ENCODE measurements around the gene DVL1. TPM values are rescaled to one million over a fixed set of nuclear protein-coding genes. Genes with fewer than 3 reads are reported as not detected.

DVL1 gene
- total and polyA plus RNA-seq, 2 experiments from 2014 or later: 8.6 to 113 TPM

DNA sequence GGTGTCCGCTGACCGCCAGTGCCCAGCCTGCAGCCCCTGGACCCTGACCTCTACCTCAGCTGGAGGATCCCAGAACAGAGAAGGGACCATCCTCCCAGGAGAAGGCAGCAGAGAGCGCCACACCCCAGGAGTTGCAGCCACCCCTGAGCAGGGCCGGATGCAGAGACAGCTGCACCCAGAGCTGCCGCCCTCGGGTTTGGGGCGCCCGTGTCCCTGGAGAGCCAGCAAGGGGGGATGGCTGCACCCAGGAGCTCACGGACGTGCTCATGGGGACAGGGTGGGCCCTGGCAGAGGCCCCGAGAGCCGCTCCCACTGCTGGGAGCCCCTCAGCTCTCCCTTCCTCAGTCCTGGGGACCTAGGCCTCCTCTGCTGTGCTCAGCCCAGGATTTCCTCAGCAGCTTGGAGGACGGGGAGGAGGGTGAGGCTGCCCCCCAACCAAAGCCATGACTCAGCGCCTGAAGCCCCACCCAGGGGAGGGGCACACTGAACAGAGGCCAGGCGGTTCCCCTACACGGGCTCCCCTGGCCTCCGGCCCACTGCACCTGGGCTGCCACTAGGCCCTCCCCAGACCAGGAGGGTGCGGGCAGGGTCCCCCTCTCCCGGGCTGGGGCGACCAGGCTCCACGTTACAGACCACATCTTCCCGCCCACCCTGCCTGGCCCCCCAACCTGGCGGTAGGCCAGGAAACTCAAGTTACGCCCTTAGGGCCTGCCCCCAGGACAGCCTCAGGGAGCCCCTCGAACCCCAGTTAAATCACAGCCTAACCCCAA, 43.7 kb downstream of the DVL1 start:
- Histone ChIP-seq H3F3A (ENCODE audit: insufficient read depth) (no peaks in the 10 kb centered on the region), H3K4me3 (peak overlapping the region; percentile 99), H3K27me3 (replicated peaks; ENCODE audit: insufficient read depth) (no peaks in the 10 kb centered on the region), H3K9me2 (ENCODE audit: insufficient read depth) (no peaks in the 10 kb centered on the region), H4K20me1 (ENCODE audit: insufficient read depth) (no peaks in the 10 kb centered on the region), H3K36me3 (ENCODE audit: low read depth) (peaks cover 4% of the 10 kb centered on the region; the same call in 1 of the 2 replicates), H2AFZ (no peak overlapping the region), H3K79me2 (ENCODE audit: insufficient read depth) (peaks cover 62% of the 10 kb centered on the region), H3K4me1 (ENCODE audit: insufficient read depth) (peaks cover 22% of the 10 kb centered on the region), H3K4me2 (ENCODE audit: unreplicated experiment) (peak overlapping the region; percentile 85), H3K9ac (peak overlapping the region; percentile 97), H3K27ac (peak overlapping the region; percentile 79), H3K9me3 (ENCODE audit: low read depth) (no peaks in the 10 kb centered on the region)
- in situ Hi-C loops (cut with MboI): no loop called here
- 13 to 20% methylated on average over 16 to 23 of the region's 25 CpGs for WGBS, 2 experiments (ENCODE audit: low coverage in 1 of 2, low lambda C conversion rate in 2 of 2, missing lambda C conversion rate in 2 of 2)
- peak; percentile 86 for DNase-seq
- no peak for TF ChIP-seq EZH2phosphoT487 (IDR thresholded peaks at IDR 0.05; ENCODE audit: insufficient read depth, low read depth)
- no peak for TF ChIP-seq EZH2 (IDR thresholded peaks at IDR 0.05; ENCODE audit: insufficient read depth, poor library complexity, severe bottlenecking)

DNA sequence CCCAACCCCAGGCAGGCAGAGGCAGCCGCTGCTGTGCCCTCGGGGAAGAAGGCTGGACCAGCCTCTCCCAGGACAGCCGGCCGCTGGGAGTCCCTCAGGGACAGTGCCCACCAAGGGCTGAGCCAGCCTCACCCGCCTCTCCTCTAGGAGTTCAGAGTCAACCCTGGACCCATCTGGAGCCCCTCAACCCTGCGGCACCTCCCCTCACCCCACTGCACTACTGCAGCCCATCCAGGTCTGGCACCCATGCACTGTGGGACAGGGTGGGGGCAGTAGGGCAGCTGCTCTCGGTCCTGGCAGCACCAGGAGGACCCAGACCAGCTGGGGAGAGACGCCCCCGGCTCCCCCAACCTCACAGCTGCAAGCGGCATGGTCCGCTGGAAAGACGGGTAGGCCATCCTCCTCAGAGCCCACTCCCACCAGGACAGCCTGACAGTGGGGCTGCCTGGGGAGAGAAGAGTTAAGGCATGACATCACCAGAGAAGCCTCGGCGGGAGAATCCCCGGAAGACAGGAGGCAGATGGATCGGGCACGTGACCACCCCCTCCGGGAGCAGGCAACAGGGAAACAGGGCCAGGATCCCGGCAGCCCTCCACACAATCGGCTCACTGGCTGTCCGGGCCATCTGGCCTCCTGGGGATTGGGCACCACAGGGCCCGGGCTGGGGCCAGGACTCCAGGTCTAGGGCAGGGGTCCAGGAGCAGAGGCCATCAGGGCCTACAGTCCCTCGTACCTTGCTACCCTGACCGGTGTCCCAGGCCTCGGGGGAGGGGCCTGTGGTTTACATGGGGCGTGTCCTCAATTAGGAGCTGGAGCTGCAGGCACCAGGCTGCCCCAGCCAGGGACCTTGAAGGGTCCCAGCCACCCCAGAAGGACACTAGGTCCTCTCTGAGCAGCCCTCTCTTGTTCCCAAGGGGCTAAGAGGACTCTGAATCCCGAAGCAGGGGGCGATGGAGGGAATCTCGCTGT, 44.6 kb downstream of the DVL1 start:
- Histone ChIP-seq H3K4me2 (ENCODE audit: unreplicated experiment) (peak overlapping the region; percentile 67), H2AFZ (no peak overlapping the region), H3K36me3 (ENCODE audit: low read depth) (no peaks in the 10 kb centered on the region), H3F3A (ENCODE audit: insufficient read depth) (no peaks in the 10 kb centered on the region), H3K27ac (peak overlapping the region; percentile 79), H4K20me1 (ENCODE audit: insufficient read depth) (no peaks in the 10 kb centered on the region), H3K4me1 (ENCODE audit: insufficient read depth) (peaks cover 22% of the 10 kb centered on the region), H3K9ac (peak overlapping the region; percentile 97), H3K79me2 (ENCODE audit: insufficient read depth) (peaks cover 53% of the 10 kb centered on the region), H3K9me3 (ENCODE audit: low read depth) (no peaks in the 10 kb centered on the region), H3K27me3 (replicated peaks; ENCODE audit: insufficient read depth) (no peaks in the 10 kb centered on the region), H3K4me3 (peak overlapping the region; percentile 99), H3K9me2 (ENCODE audit: insufficient read depth) (no peaks in the 10 kb centered on the region)
- peak; percentile 89 for DNase-seq
- 8 to 9% methylated on average over 24 to 27 of the region's 29 CpGs for WGBS, 2 experiments (ENCODE audit: low coverage in 1 of 2, low lambda C conversion rate in 2 of 2, missing lambda C conversion rate in 2 of 2)
- TF ChIP-seq EZH2 (IDR thresholded peaks at IDR 0.05; ENCODE audit: insufficient read depth, poor library complexity, severe bottlenecking): no peak
- TF ChIP-seq EZH2phosphoT487 (IDR thresholded peaks at IDR 0.05; ENCODE audit: insufficient read depth, low read depth): no peak
- in situ Hi-C loops (cut with MboI): no loop called here

DNA sequence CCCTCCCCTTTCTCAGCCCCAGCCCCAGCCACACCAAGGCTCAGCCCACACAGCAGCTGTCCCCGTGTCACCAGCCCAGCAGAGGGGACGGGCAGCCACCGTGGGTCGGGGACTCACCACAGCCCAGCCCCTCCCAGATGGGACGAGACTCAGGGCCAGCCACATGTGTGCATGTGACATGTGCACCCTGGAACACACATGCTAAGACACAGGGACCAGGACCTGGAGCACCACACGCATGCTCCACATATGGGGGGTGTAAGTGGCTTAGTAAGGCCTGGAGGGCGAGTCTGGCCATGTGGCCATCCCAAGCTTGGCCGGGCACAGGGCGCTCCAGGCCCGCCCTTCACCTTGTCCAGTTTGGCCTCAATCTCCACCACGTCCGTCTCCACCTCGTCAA, 45.5 kb downstream of the DVL1 start:
- Histone ChIP-seq H3K4me3 (no peak overlapping the region), H2AFZ (no peak overlapping the region), H3K27ac (no peak overlapping the region), H3K27me3 (replicated peaks; ENCODE audit: insufficient read depth) (no peaks in the 10 kb centered on the region), H3K4me1 (ENCODE audit: insufficient read depth) (peaks cover 22% of the 10 kb centered on the region), H3K9me2 (ENCODE audit: insufficient read depth) (no peaks in the 10 kb centered on the region), H3K9me3 (ENCODE audit: low read depth) (no peaks in the 10 kb centered on the region), H4K20me1 (ENCODE audit: insufficient read depth) (no peaks in the 10 kb centered on the region), H3K9ac (no peak overlapping the region), H3K79me2 (ENCODE audit: insufficient read depth) (peaks cover 45% of the 10 kb centered on the region), H3K36me3 (ENCODE audit: low read depth) (no peaks in the 10 kb centered on the region), H3F3A (ENCODE audit: insufficient read depth) (no peaks in the 10 kb centered on the region), H3K4me2 (ENCODE audit: unreplicated experiment) (no peak overlapping the region)
- TF ChIP-seq EZH2 (IDR thresholded peaks at IDR 0.05; ENCODE audit: insufficient read depth, poor library complexity, severe bottlenecking): no peak
- no peak for TF ChIP-seq EZH2phosphoT487 (IDR thresholded peaks at IDR 0.05; ENCODE audit: insufficient read depth, low read depth)
- 71 to 78% methylated on average over 11 to 13 of the region's 13 CpGs for WGBS, 2 experiments (ENCODE audit: low coverage in 1 of 2, low lambda C conversion rate in 2 of 2, missing lambda C conversion rate in 2 of 2)
- no peak for DNase-seq
- in situ Hi-C loops (cut with MboI): no loop called here

- Histone ChIP-seq H4K20me1 (ENCODE audit: insufficient read depth) (no peaks in the 10 kb centered on the region), H3K27ac (no peak overlapping the region)
These were observed 46.2 kb downstream of the DVL1 start for GRCh38 chr1:1302951-1303509.

More at GRCh38 chr1:1302951-1303509, 46.2 kb downstream of the DVL1 start:
- H3K27me3 ChIP-seq (replicated peaks; ENCODE audit: insufficient read depth): no peaks in the 10 kb centered on the region
- H3K79me2 ChIP-seq (ENCODE audit: insufficient read depth): peaks cover 45% of the 10 kb centered on the region
- no peak overlapping the region for H2AFZ ChIP-seq
- H3K4me3 ChIP-seq: no peak overlapping the region
- in situ Hi-C loops (cut with MboI): no loop called here
- H3K4me1 ChIP-seq (ENCODE audit: insufficient read depth): peaks cover 22% of the 10 kb centered on the region
- no peak overlapping the region for H3K9ac ChIP-seq
- H3K4me2 ChIP-seq (ENCODE audit: unreplicated experiment): no peak overlapping the region
- H3K36me3 ChIP-seq (ENCODE audit: low read depth): no peaks in the 10 kb centered on the region
- WGBS, 2 experiments (ENCODE audit: low coverage in 1 of 2, low lambda C conversion rate in 2 of 2, missing lambda C conversion rate in 2 of 2): 81 to 87% methylated on average over 23 to 31 of the region's 31 CpGs
- no peaks in the 10 kb centered on the region for H3F3A ChIP-seq (ENCODE audit: insufficient read depth)
- TF ChIP-seq EZH2phosphoT487 (IDR thresholded peaks at IDR 0.05; ENCODE audit: insufficient read depth, low read depth) (no peak), EZH2 (IDR thresholded peaks at IDR 0.05; ENCODE audit: insufficient read depth, poor library complexity, severe bottlenecking) (no peak)
- no peaks in the 10 kb centered on the region for H3K9me3 ChIP-seq (ENCODE audit: low read depth)
- H3K9me2 ChIP-seq (ENCODE audit: insufficient read depth): no peaks in the 10 kb centered on the region
- DNase-seq: no peak
